ENCODE results near the gene SHROOM3. TPM values are rescaled to one million over a fixed set of nuclear protein-coding genes. Genes with fewer than 3 reads are reported as not detected.

SHROOM3 gene
- total RNA-seq, 2 donors from 2014 or later: not detected

GRCh38 chr4:76737771-76738085 is 302.7 kb downstream of the SHROOM3 start:
- Mint-ChIP-seq H3K36me3 (ENCODE audit: low read depth) (no peaks in the 10 kb centered on the region), H3K4me3 (no peak overlapping the region), H3K4me1 (no peaks in the 10 kb centered on the region), H3K27ac (no peak overlapping the region), H3K9me3 (no peaks in the 10 kb centered on the region), H3K27me3 (peaks cover 14% of the 10 kb centered on the region)
- ATAC-seq (replicated peaks): no peak

- H3K9me3 Mint-ChIP-seq: no peaks in the 10 kb centered on the region
- H3K27me3 Mint-ChIP-seq: peaks cover 14% of the 10 kb centered on the region
- H3K4me1 Mint-ChIP-seq: no peaks in the 10 kb centered on the region
- H3K36me3 Mint-ChIP-seq (ENCODE audit: low read depth): no peaks in the 10 kb centered on the region
- ATAC-seq (replicated peaks): peak; percentile 83
- H3K4me3 Mint-ChIP-seq: no peak overlapping the region
- H3K27ac Mint-ChIP-seq: no peak overlapping the region
These were observed 303.3 kb downstream of the SHROOM3 start for GRCh38 chr4:76738086-76738931.

- Mint-ChIP-seq H3K27ac (no peak overlapping the region), H3K27me3 (peaks cover 9% of the 10 kb centered on the region), H3K36me3 (ENCODE audit: low read depth) (no peaks in the 10 kb centered on the region), H3K9me3 (no peaks in the 10 kb centered on the region), H3K4me1 (no peaks in the 10 kb centered on the region), H3K4me3 (no peak overlapping the region)
- ATAC-seq (replicated peaks): no peak
These were observed 305.2 kb downstream of the SHROOM3 start for GRCh38 chr4:76740192-76740591.

GRCh38 chr4:76740866-76741662 is 306.0 kb downstream of the SHROOM3 start:
- H3K36me3 Mint-ChIP-seq (ENCODE audit: low read depth): no peaks in the 10 kb centered on the region
- peaks cover 9% of the 10 kb centered on the region for H3K27me3 Mint-ChIP-seq
- ATAC-seq (replicated peaks): no peak

GRCh38 chr4:76741663-76742020 is 306.6 kb downstream of the SHROOM3 start:
- ATAC-seq (replicated peaks): no peak
- Mint-ChIP-seq H3K27me3 (peaks cover 9% of the 10 kb centered on the region), H3K27ac (no peak overlapping the region), H3K4me3 (no peak overlapping the region), H3K36me3 (ENCODE audit: low read depth) (no peaks in the 10 kb centered on the region), H3K9me3 (no peaks in the 10 kb centered on the region), H3K4me1 (no peaks in the 10 kb centered on the region)

More at GRCh38 chr4:76740866-76741662, 306.0 kb downstream of the SHROOM3 start:
- Mint-ChIP-seq H3K9me3 (no peaks in the 10 kb centered on the region), H3K27ac (no peak overlapping the region), H3K4me3 (no peak overlapping the region), H3K4me1 (no peaks in the 10 kb centered on the region)

GRCh38 chr4:76744241-76744921 is 309.4 kb downstream of the SHROOM3 start:
- H3K27me3 Mint-ChIP-seq: peaks cover 6% of the 10 kb centered on the region
- no peak overlapping the region for H3K27ac Mint-ChIP-seq
- H3K9me3 Mint-ChIP-seq: no peaks in the 10 kb centered on the region
- H3K36me3 Mint-ChIP-seq (ENCODE audit: low read depth): no peaks in the 10 kb centered on the region
- H3K4me3 Mint-ChIP-seq: no peak overlapping the region
- H3K4me1 Mint-ChIP-seq: no peaks in the 10 kb centered on the region
- no peak for ATAC-seq (replicated peaks)

GRCh38 chr4:76745240-76745639 is 310.2 kb downstream of the SHROOM3 start:
- peaks cover 12% of the 10 kb centered on the region for H3K27me3 Mint-ChIP-seq
- H3K27ac Mint-ChIP-seq: no peak overlapping the region
- H3K36me3 Mint-ChIP-seq (ENCODE audit: low read depth): no peaks in the 10 kb centered on the region
- no peak overlapping the region for H3K4me3 Mint-ChIP-seq
- no peaks in the 10 kb centered on the region for H3K4me1 Mint-ChIP-seq
- ATAC-seq (replicated peaks): no peak
- H3K9me3 Mint-ChIP-seq: no peaks in the 10 kb centered on the region

GRCh38 chr4:76747563-76747962 is 312.5 kb downstream of the SHROOM3 start:
- no peak for ATAC-seq (replicated peaks)
- Mint-ChIP-seq H3K27ac (no peak overlapping the region), H3K9me3 (peaks cover 7% of the 10 kb centered on the region), H3K4me3 (no peak overlapping the region), H3K36me3 (ENCODE audit: low read depth) (no peaks in the 10 kb centered on the region), H3K4me1 (no peaks in the 10 kb centered on the region), H3K27me3 (peaks cover 21% of the 10 kb centered on the region)

- Mint-ChIP-seq H3K4me1 (no peaks in the 10 kb centered on the region), H3K9me3 (peaks cover 7% of the 10 kb centered on the region), H3K27ac (no peak overlapping the region), H3K36me3 (ENCODE audit: low read depth) (no peaks in the 10 kb centered on the region), H3K4me3 (no peak overlapping the region), H3K27me3 (peaks cover 29% of the 10 kb centered on the region)
- ATAC-seq (replicated peaks): no peak
These were observed 313.6 kb downstream of the SHROOM3 start for GRCh38 chr4:76748649-76749048.

- H3K4me3 Mint-ChIP-seq: no peak overlapping the region
- peaks cover 29% of the 10 kb centered on the region for H3K27me3 Mint-ChIP-seq
- no peaks in the 10 kb centered on the region for H3K4me1 Mint-ChIP-seq
- no peak for ATAC-seq (replicated peaks)
- no peaks in the 10 kb centered on the region for H3K36me3 Mint-ChIP-seq (ENCODE audit: low read depth)
- peaks cover 7% of the 10 kb centered on the region for H3K9me3 Mint-ChIP-seq
- H3K27ac Mint-ChIP-seq: no peak overlapping the region
These were observed 314.3 kb downstream of the SHROOM3 start for GRCh38 chr4:76749355-76749754.

GRCh38 chr4:76750716-76751115 is 315.7 kb downstream of the SHROOM3 start:
- Mint-ChIP-seq H3K36me3 (ENCODE audit: low read depth) (no peaks in the 10 kb centered on the region), H3K4me3 (no peak overlapping the region), H3K9me3 (peaks cover 7% of the 10 kb centered on the region), H3K27ac (no peak overlapping the region), H3K4me1 (no peaks in the 10 kb centered on the region), H3K27me3 (peaks cover 32% of the 10 kb centered on the region)
- ATAC-seq (replicated peaks): no peak

GRCh38 chr4:76751612-76752343 is 316.7 kb downstream of the SHROOM3 start:
- no peak overlapping the region for H3K4me3 Mint-ChIP-seq
- peaks cover 7% of the 10 kb centered on the region for H3K9me3 Mint-ChIP-seq
- peaks cover 41% of the 10 kb centered on the region for H3K27me3 Mint-ChIP-seq
- no peak overlapping the region for H3K27ac Mint-ChIP-seq
- no peaks in the 10 kb centered on the region for H3K36me3 Mint-ChIP-seq (ENCODE audit: low read depth)
- ATAC-seq (replicated peaks): no peak
- H3K4me1 Mint-ChIP-seq: no peaks in the 10 kb centered on the region

- Mint-ChIP-seq H3K36me3 (ENCODE audit: low read depth) (no peaks in the 10 kb centered on the region), H3K4me3 (no peak overlapping the region), H3K9me3 (peaks cover 7% of the 10 kb centered on the region), H3K27ac (no peak overlapping the region), H3K4me1 (no peaks in the 10 kb centered on the region), H3K27me3 (peaks cover 41% of the 10 kb centered on the region)
- peak; percentile 74 for ATAC-seq (replicated peaks)
These were observed 318.0 kb downstream of the SHROOM3 start for GRCh38 chr4:76752861-76753501.

GRCh38 chr4:76753814-76754213 is 318.8 kb downstream of the SHROOM3 start:
- Mint-ChIP-seq H3K9me3 (peaks cover 7% of the 10 kb centered on the region), H3K4me1 (no peaks in the 10 kb centered on the region), H3K27ac (no peak overlapping the region), H3K36me3 (ENCODE audit: low read depth) (no peaks in the 10 kb centered on the region), H3K4me3 (no peak overlapping the region), H3K27me3 (peaks cover 41% of the 10 kb centered on the region)
- no peak for ATAC-seq (replicated peaks)
